Keratinocyte (primary cell): Measurements from ENCODE around the gene PDIA4. TPM values are rescaled to one million over a fixed set of nuclear protein-coding genes. Genes with fewer than 3 reads are reported as not detected.

Source experiments
- DNase-seq: peaks from one replicate; pipeline ENCODE4 v3.0.0-alpha.2; 2011; ENCODE audit warnings: low read depth, missing footprints, low spot score
- FAIRE-seq: peaks from 2 replicates; lab custom pipeline; 2011; peaks lifted over from hg19 to GRCh38; lab: Jason Lieb, UNC
- H2AFZ ChIP-seq: 2 replicates; pipeline ENCODE4 v1.6.0; 2012; ENCODE audit warnings: low read length, control low read depth, inconsistent platforms; ENCODE audit not compliant: control insufficient read depth
- H3K27ac ChIP-seq: 2 replicates; pipeline ENCODE4 v1.5.1; 2011; ENCODE audit warnings: low read length; ENCODE audit not compliant: control insufficient read depth, insufficient read depth
- H3K27me3 ChIP-seq: 3 replicates; pipeline ENCODE4 v1.6.0; 2011; ENCODE audit warnings: low read length; ENCODE audit not compliant: control insufficient read depth, insufficient read depth; ENCODE audit errors: extremely low read depth
- H3K36me3 ChIP-seq, 2 experiments: 2 replicates in 1 of 2; 3 replicates in 1 of 2; pipeline ENCODE4 v1.5.1; 2011; ENCODE audit warnings: low read length in 2 of 2, mild to moderate bottlenecking in 1 of 2; ENCODE audit not compliant: control insufficient read depth in 2 of 2, insufficient read depth in 2 of 2; ENCODE audit errors: extremely low read depth in 1 of 2
- H3K4me1 ChIP-seq: 3 replicates; pipeline ENCODE4 v1.5.1; 2011; ENCODE audit warnings: low read length; ENCODE audit not compliant: control insufficient read depth, insufficient read depth; ENCODE audit errors: extremely low read depth
- H3K4me2 ChIP-seq: 3 replicates; pipeline ENCODE4 v1.6.0; 2011; ENCODE audit warnings: low read depth, low read length; ENCODE audit not compliant: control insufficient read depth, insufficient read depth; ENCODE audit errors: extremely low read depth
- H3K4me3 ChIP-seq, 3 experiments: fragments of 200-600 bp in 1 of 3; sonication (generic) in 1 of 3; 2 replicates in 2 of 3; 3 replicates in 1 of 3; pipeline ENCODE4 v1.5.1; 2011 to 2016; ENCODE audit warnings: low read length in 3 of 3, mild to moderate bottlenecking in 3 of 3, control low read depth in 2 of 3, inconsistent platforms in 1 of 3, low read depth in 1 of 3, mixed read lengths in 1 of 3, mixed run types in 1 of 3, moderate library complexity in 1 of 3; ENCODE audit not compliant: control insufficient read depth in 2 of 3, insufficient read depth in 2 of 3; ENCODE audit errors: extremely low read depth in 1 of 3
- H3K79me2 ChIP-seq: 2 replicates; pipeline ENCODE4 v1.6.0; 2012; ENCODE audit warnings: low read length; ENCODE audit not compliant: control insufficient read depth, insufficient read depth
- H3K9ac ChIP-seq: 3 replicates; pipeline ENCODE4 v1.6.0; 2011; ENCODE audit warnings: low read length; ENCODE audit not compliant: control insufficient read depth, insufficient read depth; ENCODE audit errors: extremely low read depth
- H3K9me1 ChIP-seq: 3 replicates; pipeline ENCODE4 v1.6.0; 2011; ENCODE audit warnings: low read length; ENCODE audit not compliant: control insufficient read depth, insufficient read depth; ENCODE audit errors: extremely low read depth
- H3K9me3 ChIP-seq: 2 replicates; pipeline ENCODE4 v1.5.1; 2012; ENCODE audit warnings: low read depth, low read length; ENCODE audit not compliant: control insufficient read depth
- H4K20me1 ChIP-seq: 3 replicates; pipeline ENCODE4 v1.6.0; 2011; ENCODE audit warnings: low read length; ENCODE audit not compliant: control insufficient read depth, insufficient read depth; ENCODE audit errors: extremely low read depth
- CTCF ChIP-seq, 3 experiments: IDR thresholded peaks in 1 of 3; conservative IDR thresholded peaks in 1 of 3; optimal IDR thresholded peaks in 1 of 3; 2 replicates in 2 of 3; 3 replicates in 1 of 3; pipeline versions ENCODE3 to v1.5.1; 2011; ENCODE audit warnings: low read length in 3 of 3, mild to moderate bottlenecking in 3 of 3, moderate library complexity in 2 of 3, control low read depth in 1 of 3, inconsistent platforms in 1 of 3; ENCODE audit not compliant: insufficient read depth in 2 of 3; ENCODE audit errors: extremely low read depth in 1 of 3
- EZH2 ChIP-seq: IDR thresholded peaks from one replicate; pipeline ENCODE4 v1.6.1; 2012; ENCODE audit warnings: inconsistent platforms, mild to moderate bottlenecking, low read length, moderate library complexity
- dilution Hi-C: fragments of 300-500 bp; cut with MboI; formaldehyde crosslinking; loops from one replicate; pipeline ENCODE4 v1.7.0; 2020; ENCODE audit warnings: low sequenced_read_pairs; ENCODE audit not compliant: extremely low pct_ligation_motif_present
- polyA plus RNA-seq, 5 experiments: library from polyadenylated mRNA; depleted of rRNA in 3 of 5; stranded (reverse) in 3 of 5; stranded (forward) in 1 of 5; unstranded in 1 of 5; fragments of >200 nt; gene quantifications; 1 replicate in 1 of 5; 2 replicates in 3 of 5; 3 replicates in 1 of 5; pipeline versions ENCODE4 v1.2.1 to v1.2.3, GENCODE V29; 2011 to 2012; ENCODE audit warnings: missing spikeins in 2 of 5, low read depth in 1 of 5, low replicate concordance in 1 of 5

The PDIA4 gene
- polyA plus RNA-seq, 1 donor (not counting 4 experiments of a cell fraction or from before 2014, with no cell fraction given) = 145 TPM

GRCh38 chr7:149072438-149072775 is 44.1 kb upstream of the PDIA4 start:
- no peak for TF ChIP-seq EZH2
- no peak overlapping the region for H3K27ac ChIP-seq
- no peaks in the 10 kb centered on the region for H3K9me1 ChIP-seq
- no peaks in the 10 kb centered on the region for H4K20me1 ChIP-seq
- no peaks in the 10 kb centered on the region for H3K9me3 ChIP-seq
- DNase-seq (no peak), FAIRE-seq (no peak)
- H3K4me2 ChIP-seq = no peak overlapping the region
- H3K4me3 ChIP-seq = no peak overlapping the region
- no peaks in the 10 kb centered on the region for H3K79me2 ChIP-seq
- no peak overlapping the region for H3K9ac ChIP-seq
- H2AFZ ChIP-seq = no peak overlapping the region
- dilution Hi-C loops = no loop called here
- H3K4me1 ChIP-seq = peaks cover 16% of the 10 kb centered on the region
- no peaks in the 10 kb centered on the region for H3K27me3 ChIP-seq
- H3K36me3 ChIP-seq = peaks cover 23% of the 10 kb centered on the region in 2 experiments

- Histone ChIP-seq H3K27me3 (no peaks in the 10 kb centered on the region), H3K36me3 (peaks cover 20 to 23% of the 10 kb centered on the region in 2 experiments), H3K4me2 (no peak overlapping the region), H3K9ac (no peak overlapping the region), H3K9me3 (no peaks in the 10 kb centered on the region), H4K20me1 (no peaks in the 10 kb centered on the region), H3K27ac (no peak overlapping the region), H3K4me1 (peaks cover 16% of the 10 kb centered on the region), H2AFZ (no peak overlapping the region), H3K79me2 (no peaks in the 10 kb centered on the region), H3K4me3 (no peak overlapping the region), H3K9me1 (no peaks in the 10 kb centered on the region)
- DNase-seq (no peak), FAIRE-seq (no peak)
- peak in 1 of 3 experiments; percentile 40 for TF ChIP-seq CTCF (optimal IDR thresholded peaks at IDR 0.05 in 1 of 3, IDR thresholded peaks at IDR 0.05 in 1 of 3, conservative IDR thresholded peaks at IDR 0.05 in 1 of 3; ENCODE audit: extremely low read depth in 1 of 3, insufficient read depth in 2 of 3, low read length in 3 of 3)
- no peak for TF ChIP-seq EZH2
- dilution Hi-C loops = no loop called here
Measured at GRCh38 chr7:149071641-149072437, 43.5 kb upstream of the PDIA4 start.
